D341Med (cell line): ENCODE results near the gene CCDC86.

Source experiments
- DNase-seq: peaks from one replicate; pipeline ENCODE4 v3.0.0; 2012; ENCODE audit warnings: low spot score

Gene CCDC86

DNA sequence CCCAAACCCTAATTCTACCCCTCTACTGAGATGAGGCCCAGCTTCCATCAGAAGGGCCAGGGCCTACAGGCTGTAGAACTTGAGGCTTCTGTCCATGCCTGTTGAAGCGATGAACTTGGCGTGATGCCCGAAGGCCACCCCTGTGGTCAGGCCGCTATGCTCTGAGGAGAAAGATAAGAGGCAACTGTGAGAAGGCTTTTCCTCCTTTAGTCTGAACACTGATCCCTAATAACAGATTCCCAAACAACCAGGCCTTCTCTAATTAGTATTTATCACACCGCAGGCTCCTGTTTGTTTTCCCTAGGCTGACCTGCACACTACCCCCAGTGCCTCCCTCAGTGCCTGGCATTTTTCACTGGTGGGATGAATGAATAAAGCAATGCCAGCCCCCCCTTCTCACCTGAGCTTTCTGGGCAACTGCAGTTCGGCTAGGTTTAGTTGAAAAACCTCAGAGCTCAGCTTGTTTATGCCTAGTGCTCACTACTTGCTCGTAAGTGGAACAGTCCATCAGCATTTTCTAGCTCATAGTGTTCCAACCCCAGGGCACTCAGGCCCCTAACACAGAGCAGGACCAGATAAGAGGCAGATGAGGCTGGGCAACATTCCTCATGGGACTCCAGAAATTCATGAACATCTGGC is 49.3 kb downstream of the CCDC86 start:
- no peak for DNase-seq

DNA sequence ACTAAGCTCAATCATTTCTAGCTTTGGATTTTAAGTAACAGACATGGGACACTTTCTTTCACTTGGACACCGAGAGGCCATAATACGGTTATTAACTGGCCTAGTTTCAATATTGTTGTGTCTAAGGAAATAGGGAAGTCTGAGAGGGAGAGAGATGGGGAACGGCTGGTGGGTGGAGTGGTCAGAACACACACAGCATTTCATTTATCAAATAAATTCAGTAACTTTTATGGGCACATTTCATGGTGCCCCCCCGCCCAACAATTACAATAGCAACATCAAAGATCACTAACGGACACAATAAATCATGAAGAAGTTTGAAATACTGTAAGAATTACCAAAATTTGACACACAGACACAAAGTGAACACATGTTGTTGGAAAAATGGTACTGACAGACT is 53.8 kb downstream of the CCDC86 start:
- no peak for DNase-seq

DNA sequence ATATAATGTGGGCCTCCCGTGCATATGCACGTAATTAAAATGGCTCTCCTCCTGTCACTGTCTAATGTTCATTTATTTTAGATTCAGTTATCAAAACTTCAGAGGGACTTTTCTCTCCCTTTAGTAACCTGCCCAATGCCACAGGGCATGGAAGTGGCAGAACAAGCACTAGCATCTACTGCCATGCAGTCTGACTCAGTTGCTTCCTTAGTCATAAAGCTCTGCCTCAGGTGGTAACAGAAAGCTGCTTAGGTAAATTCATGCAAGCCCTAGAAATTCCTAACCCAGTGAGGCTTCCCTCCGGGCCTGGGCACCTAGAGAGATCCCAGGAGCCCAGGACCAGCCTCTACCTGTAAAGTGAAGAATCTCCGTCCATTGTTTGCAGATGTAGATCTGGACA is 55.6 kb downstream of the CCDC86 start:
- no peak for DNase-seq

DNA sequence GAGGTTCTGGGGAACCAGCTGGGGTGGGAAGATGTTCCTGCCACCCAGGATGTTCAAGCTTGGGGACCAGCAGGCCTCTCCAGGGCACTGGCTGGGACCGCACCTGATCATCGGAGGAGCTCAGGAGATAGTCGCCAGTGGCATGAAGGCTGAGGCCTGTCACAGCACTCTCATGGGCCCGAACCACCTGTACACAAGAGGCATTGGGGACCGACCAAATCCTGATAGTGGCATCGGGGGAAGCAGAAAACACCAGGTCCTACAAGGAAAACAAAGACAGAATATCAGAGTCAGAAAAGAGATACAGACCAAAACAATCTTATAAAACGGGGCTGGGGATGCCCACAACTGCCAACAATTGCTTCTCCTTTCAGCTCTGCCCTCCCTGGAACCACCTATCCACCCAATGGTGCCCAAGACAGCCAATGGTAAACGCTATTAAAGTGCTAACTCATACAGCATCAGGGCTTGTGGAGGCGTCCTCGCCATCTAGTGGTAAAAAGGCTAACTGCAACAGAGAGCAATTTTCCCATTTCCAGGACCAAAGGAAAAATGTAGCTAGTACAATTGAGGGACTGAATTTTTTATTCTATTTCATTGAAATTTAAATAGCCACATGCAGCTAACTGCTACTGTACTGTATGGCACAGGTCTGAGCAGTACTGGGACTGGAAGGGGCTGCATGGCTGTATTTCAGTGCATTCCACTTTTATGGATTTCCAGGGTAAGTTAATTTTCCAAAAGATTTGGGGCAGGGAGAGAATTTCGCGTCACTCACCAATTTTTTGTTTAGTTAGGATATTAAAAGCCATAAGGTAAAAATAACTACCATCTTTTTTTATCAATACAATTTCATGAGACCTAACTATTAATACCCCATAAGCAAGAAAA is 57.4 kb downstream of the CCDC86 start:
- DNase-seq: peak; percentile 72

DNA sequence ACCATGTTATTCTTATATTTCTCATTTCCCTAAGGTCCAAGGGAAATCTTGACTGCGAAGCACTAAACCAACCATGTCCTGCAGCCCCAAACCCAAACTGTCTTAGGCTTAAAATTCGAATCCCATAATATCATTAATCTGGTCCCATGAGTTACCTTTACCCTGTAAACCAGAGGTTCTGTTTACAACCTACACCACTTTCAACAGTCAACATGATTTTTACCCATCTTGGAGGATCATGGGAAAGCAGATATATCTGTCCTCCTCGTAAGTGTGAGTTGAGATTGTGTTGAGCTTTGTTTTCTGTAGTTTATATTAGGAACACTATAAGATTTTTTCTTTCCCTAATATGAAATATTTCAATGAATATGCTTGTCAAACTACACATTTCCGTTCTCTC is 58.1 kb downstream of the CCDC86 start:
- no peak for DNase-seq
